ENCODE measurements around the gene POLR2J. TPM values are rescaled to one million over a fixed set of nuclear protein-coding genes. Genes with fewer than 3 reads are reported as not detected.

Gene POLR2J
- total RNA-seq, 2 experiments from 2014 or later: 35.8 to 39.7 TPM

DNA sequence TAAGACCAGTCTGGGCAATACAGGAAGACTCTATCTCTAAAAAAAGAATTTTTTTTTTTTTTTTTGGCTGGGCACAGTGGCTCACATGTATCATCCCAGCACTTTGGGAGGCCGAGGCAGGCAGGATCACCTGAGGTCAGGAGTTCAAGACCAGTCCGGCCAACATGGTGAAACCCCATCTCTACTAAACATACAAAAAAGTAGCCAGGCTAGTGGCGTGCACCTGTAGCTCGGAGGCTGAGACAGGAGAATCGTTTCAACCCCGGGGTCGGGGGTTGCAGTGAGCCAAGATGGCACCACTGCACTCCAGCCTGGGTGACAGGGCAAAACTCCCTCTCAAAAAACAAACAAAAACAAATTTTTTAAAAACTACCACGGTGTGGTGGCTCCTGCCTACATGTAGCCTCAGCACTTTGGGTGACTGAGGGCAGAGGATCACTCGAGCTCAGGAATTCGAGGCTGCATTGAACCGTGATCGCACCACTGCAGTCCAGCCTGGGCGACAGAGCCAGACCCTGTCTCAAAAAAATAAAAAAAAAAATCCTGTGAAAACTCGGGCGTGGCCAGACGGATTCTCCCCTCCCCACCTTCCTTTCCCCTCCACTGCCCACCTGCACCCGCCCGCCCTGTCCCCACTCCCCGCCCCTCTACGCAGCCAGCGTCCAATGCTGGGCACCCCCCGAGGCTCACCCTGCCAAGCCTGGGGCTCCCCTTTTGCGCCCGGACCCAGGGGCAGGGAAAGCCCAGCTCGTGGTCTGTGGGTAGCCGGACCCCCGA is 46.1 kb downstream of the POLR2J start:
- H3K36me3 ChIP-seq (ENCODE audit: insufficient read depth, low read length): peaks cover 1% of the 10 kb centered on the region
- H3K4me3 Mint-ChIP-seq: peak overlapping the region; percentile 94
- TF ChIP-seq, protein P1, sequence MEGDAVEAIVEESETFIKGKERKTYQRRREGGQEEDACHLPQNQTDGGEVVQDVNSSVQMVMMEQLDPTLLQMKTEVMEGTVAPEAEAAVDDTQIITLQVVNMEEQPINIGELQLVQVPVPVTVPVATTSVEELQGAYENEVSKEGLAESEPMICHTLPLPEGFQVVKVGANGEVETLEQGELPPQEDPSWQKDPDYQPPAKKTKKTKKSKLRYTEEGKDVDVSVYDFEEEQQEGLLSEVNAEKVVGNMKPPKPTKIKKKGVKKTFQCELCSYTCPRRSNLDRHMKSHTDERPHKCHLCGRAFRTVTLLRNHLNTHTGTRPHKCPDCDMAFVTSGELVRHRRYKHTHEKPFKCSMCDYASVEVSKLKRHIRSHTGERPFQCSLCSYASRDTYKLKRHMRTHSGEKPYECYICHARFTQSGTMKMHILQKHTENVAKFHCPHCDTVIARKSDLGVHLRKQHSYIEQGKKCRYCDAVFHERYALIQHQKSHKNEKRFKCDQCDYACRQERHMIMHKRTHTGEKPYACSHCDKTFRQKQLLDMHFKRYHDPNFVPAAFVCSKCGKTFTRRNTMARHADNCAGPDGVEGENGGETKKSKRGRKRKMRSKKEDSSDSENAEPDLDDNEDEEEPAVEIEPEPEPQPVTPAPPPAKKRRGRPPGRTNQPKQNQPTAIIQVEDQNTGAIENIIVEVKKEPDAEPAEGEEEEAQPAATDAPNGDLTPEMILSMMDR (IDR thresholded peaks at IDR 0.05): no peak
- peak; percentile 9 for ATAC-seq (ENCODE audit: poor library complexity)
- peak overlapping the region; percentile 92 to 95 for H3K27ac ChIP-seq (ENCODE audit: low read depth in 1 of 2, low read length in 2 of 2)
- H3K4me1 Mint-ChIP-seq (ENCODE audit: low read depth): peaks cover 52% of the 10 kb centered on the region
- H3K9me3 Mint-ChIP-seq: no peaks in the 10 kb centered on the region
- H3K36me3 Mint-ChIP-seq (ENCODE audit: low read depth): peaks cover 19% of the 10 kb centered on the region
- CTCF ChIA-PET: interaction anchor here (1.2 to 4.0 kb wide), 4 partner anchors 17 to 28 kb away, joined by 3 to 13 read pairs (median 8); no protein-coding TSS in a partner anchor
- H3K27me3 ChIP-seq (ENCODE audit: control insufficient read depth in 1 of 2, insufficient read depth in 2 of 2, low read length in 2 of 2): no peaks in the 10 kb centered on the region
- peak in 3 of 14 experiments; percentile 13 to 31 (median 18) for DNase-seq
- peak overlapping the region; percentile 100 for H3K27ac Mint-ChIP-seq
- intact Hi-C loops (cut with DNase I, micrococcal nuclease): loop anchor here (1.0 to 5.0 kb wide), 5 partner anchors 16 to 36 kb away; partner anchors contain the start of genes PRKRIP1 (in 2 of the 2), ALKBH4 (in 1 of the 2) and LRWD1 (in 1 of the 2)
- peaks cover 76% of the 10 kb centered on the region for H3K4me1 ChIP-seq (ENCODE audit: insufficient read depth, low read length)
- H3K4me3 ChIP-seq (ENCODE audit: low read length): peak overlapping the region; percentile 71
- POLR2A ChIA-PET: interaction anchor here (1.1 to 6.6 kb wide), 6 partner anchors 14 to 34 kb away, joined by 4 to 61 read pairs (median 6); no protein-coding TSS in a partner anchor
- no peaks in the 10 kb centered on the region for H3K27me3 Mint-ChIP-seq
- H3K9me3 ChIP-seq (ENCODE audit: control insufficient read depth in 1 of 2, insufficient read depth in 1 of 2, low read length in 2 of 2): no peaks in the 10 kb centered on the region

DNA sequence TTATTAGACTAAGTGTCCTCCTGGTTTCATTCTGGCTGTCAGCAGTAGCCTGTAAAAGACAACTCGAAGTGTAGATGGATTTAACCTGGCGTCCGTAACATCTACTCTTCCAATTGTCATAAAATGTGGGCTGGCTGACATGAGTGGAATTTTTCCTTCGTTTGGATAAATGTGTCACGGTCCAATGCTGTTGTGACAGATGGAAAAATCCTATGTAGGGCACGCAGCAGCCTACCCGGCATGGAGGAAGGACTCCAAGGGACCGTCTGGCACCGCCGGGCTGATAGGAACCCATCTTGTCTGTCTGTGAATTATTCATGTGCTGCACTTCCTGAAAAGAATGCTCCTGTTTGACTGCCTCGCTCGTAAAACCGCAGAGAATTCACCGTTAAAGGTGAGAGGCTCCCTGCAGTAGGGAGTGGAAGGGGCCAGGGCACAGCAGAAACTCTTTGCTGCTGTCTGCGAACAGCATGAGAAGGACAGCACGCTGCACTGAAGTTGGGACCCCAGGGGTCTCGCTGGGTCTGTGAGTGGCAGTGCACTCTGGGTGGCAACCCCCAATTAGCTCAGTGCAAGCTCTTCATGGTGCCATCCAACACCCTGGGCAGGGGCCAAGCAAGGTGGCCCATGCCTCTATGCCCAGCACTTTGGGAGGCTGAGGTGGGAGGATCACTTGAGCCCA is 47.0 kb downstream of the POLR2J start:
- POLR2A ChIA-PET: interaction anchor here (1.1 to 6.6 kb wide), 6 partner anchors 13 to 34 kb away, joined by 4 to 61 read pairs (median 6); no protein-coding TSS in a partner anchor
- peaks cover 85% of the 10 kb centered on the region for H3K4me1 ChIP-seq (ENCODE audit: insufficient read depth, low read length)
- no peaks in the 10 kb centered on the region for H3K27me3 Mint-ChIP-seq
- H3K27ac ChIP-seq (ENCODE audit: low read depth in 1 of 2, low read length in 2 of 2): peak overlapping the region; percentile 92 to 95
- peak overlapping the region; percentile 100 for H3K27ac Mint-ChIP-seq
- peaks cover 60% of the 10 kb centered on the region for H3K4me1 Mint-ChIP-seq (ENCODE audit: low read depth)
- no peaks in the 10 kb centered on the region for H3K36me3 ChIP-seq (ENCODE audit: insufficient read depth, low read length)
- no peaks in the 10 kb centered on the region for H3K9me3 Mint-ChIP-seq
- H3K36me3 Mint-ChIP-seq (ENCODE audit: low read depth): peaks cover 19% of the 10 kb centered on the region
- TF ChIP-seq, protein P1 (IDR thresholded peaks at IDR 0.05): no peak
- peak; percentile 76 for ATAC-seq (ENCODE audit: poor library complexity)
- intact Hi-C loops (cut with DNase I, micrococcal nuclease): loop anchor here (2.0 to 5.0 kb wide), 4 partner anchors 15 to 36 kb away; partner anchors contain the start of gene PRKRIP1 (in 2 of the 2)
- no peaks in the 10 kb centered on the region for H3K9me3 ChIP-seq (ENCODE audit: control insufficient read depth in 1 of 2, insufficient read depth in 1 of 2, low read length in 2 of 2)
- H3K4me3 ChIP-seq (ENCODE audit: low read length): peak overlapping the region; percentile 26
- CTCF ChIA-PET: interaction anchor here (1.2 to 4.0 kb wide), 4 partner anchors 16 to 27 kb away, joined by 3 to 13 read pairs (median 8); no protein-coding TSS in a partner anchor
- peak; percentile 44 to 92 (median 63) for DNase-seq
- peak overlapping the region; percentile 94 for H3K4me3 Mint-ChIP-seq
- H3K27me3 ChIP-seq (ENCODE audit: control insufficient read depth in 1 of 2, insufficient read depth in 2 of 2, low read length in 2 of 2): no peaks in the 10 kb centered on the region

DNA sequence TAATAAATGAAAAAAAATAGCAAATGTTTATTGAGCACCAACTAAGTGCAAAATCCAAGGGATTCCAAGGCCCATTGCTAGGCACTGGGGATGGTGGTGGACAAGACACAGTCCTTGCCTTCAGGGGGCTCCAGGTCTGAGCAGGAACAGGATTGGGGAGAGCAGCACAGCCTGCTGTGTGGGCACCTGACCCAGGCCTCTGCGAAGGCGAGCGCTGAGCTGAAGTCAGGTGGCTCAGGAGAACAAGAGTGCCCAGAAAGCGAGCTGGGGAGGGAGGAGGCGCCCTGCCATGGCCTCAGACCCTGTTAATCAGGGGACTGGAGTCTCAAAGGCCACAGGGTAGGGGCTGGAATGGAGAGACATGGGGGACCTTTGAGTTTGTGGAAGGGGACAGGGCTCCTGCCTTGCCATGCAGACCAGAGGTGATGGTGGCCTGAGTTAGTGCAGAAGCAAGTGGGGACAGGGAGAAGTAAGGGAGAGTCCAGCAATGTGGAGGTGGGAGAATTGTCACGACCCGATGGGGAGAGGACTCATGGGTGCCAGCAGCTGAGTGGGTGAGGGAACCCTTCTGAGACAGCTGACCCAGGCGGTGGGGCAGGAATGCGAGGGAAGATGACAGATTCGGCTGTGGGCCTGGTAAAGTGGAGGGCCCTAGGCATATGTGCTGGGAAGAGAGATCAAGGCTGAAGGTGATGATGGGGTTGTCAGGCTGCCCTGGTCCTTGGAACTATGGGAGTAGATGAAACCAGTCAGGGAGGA is 49.4 kb downstream of the POLR2J start:
- intact Hi-C loops (cut with DNase I, micrococcal nuclease): no loop called here
- peaks cover 96% of the 10 kb centered on the region for H3K4me1 ChIP-seq (ENCODE audit: insufficient read depth, low read length)
- ATAC-seq (ENCODE audit: poor library complexity) (no peak), DNase-seq (no peak)
- peaks cover 72% of the 10 kb centered on the region for H3K4me1 Mint-ChIP-seq (ENCODE audit: low read depth)
- ChIA-PET CTCF (no interaction called here), POLR2A (interaction anchor here (1.2 to 6.6 kb wide), 2 partner anchors 14 to 17 kb away, joined by 4 to 61 read pairs; no protein-coding TSS in a partner anchor)
- peak overlapping the region; percentile 100 for H3K27ac Mint-ChIP-seq
- H3K36me3 Mint-ChIP-seq (ENCODE audit: low read depth): peaks cover 34% of the 10 kb centered on the region
- no peaks in the 10 kb centered on the region for H3K27me3 ChIP-seq (ENCODE audit: control insufficient read depth in 1 of 2, insufficient read depth in 2 of 2, low read length in 2 of 2)
- no peak overlapping the region for H3K4me3 ChIP-seq (ENCODE audit: low read length)
- peaks cover 5% of the 10 kb centered on the region for H3K36me3 ChIP-seq (ENCODE audit: insufficient read depth, low read length)
- TF ChIP-seq, protein P1 (IDR thresholded peaks at IDR 0.05): no peak
- H3K9me3 Mint-ChIP-seq: no peaks in the 10 kb centered on the region
- no peaks in the 10 kb centered on the region for H3K27me3 Mint-ChIP-seq
- no peaks in the 10 kb centered on the region for H3K9me3 ChIP-seq (ENCODE audit: control insufficient read depth in 1 of 2, insufficient read depth in 1 of 2, low read length in 2 of 2)
- peak overlapping the region; percentile 51 for H3K4me3 Mint-ChIP-seq
- peak overlapping the region; percentile 74 to 92 for H3K27ac ChIP-seq (ENCODE audit: low read depth in 1 of 2, low read length in 2 of 2)
